Ascending aorta (tissue), 2 donors: ENCODE measurements around the gene EXOC1L. TPM values are rescaled to one million over a fixed set of nuclear protein-coding genes. Genes with fewer than 3 reads are reported as not detected.

Experiments used
- DNase-seq, 2 donors: peaks; one replicate each; pipeline ENCODE4 v3.0.0-alpha.2; 2019; ENCODE audit warnings: low spot score in 2 of 2
- H3K27ac ChIP-seq, 2 donors: fragments of 200-600 bp; sonication (generic); one replicate each; pipeline ENCODE4 v1.5.1; 2016 to 2017; ENCODE audit warnings: mild to moderate bottlenecking in 1 of 2
- H3K27me3 ChIP-seq: fragments of 200-600 bp; sonication (generic); one replicate; pipeline ENCODE4 v1.5.1; 2017
- H3K36me3 ChIP-seq, 2 donors: fragments of 200-600 bp; sonication (generic); one replicate each; pipeline ENCODE4 v1.5.1; 2016
- H3K4me1 ChIP-seq, 2 donors: fragments of 200-600 bp; sonication (generic); one replicate each; pipeline ENCODE4 v1.5.1; 2016 to 2017; ENCODE audit warnings: mild to moderate bottlenecking in 1 of 2
- H3K4me3 ChIP-seq, 2 donors: fragments of 200-600 bp; sonication (generic); one replicate each; pipeline ENCODE4 v1.5.1; 2016 to 2017; ENCODE audit warnings: mild to moderate bottlenecking in 1 of 2
- H3K9me3 ChIP-seq, 2 donors: fragments of 200-600 bp; sonication (generic); one replicate each; pipeline ENCODE4 v1.5.1; 2016
- CTCF ChIP-seq, 3 experiments: fragments of 200-600 bp in 2 of 3; fragments of 450-650 bp in 1 of 3; sonication (generic) in 2 of 3; IDR thresholded peaks; one replicate each; pipeline ENCODE4 v1.5.1; 2016 to 2019; ENCODE audit warnings: antibody characterized with exemption in 3 of 3, mild to moderate bottlenecking in 1 of 3, moderate library complexity in 1 of 3
- intact Hi-C: fragments of 100-400 bp; cut with DNase I; formaldehyde crosslinking; loops from one replicate; pipeline ENCODE4 v1.15.1; 2023
- total RNA-seq: library from RNA; depleted of rRNA; stranded (reverse); fragments of >200 nt; gene quantifications from one replicate; pipeline ENCODE4 v1.1.0, GENCODE V29; 2016

The EXOC1L gene
- total RNA-seq, 1 donor from 2014 or later: not detected

GRCh38 chr4:55851885-55852284, 32.3 kb downstream of the EXOC1L start:
- no peak for DNase-seq
- no peak overlapping the region for H3K27ac ChIP-seq
- peaks cover 0 to 7% of the 10 kb centered on the region in 2 donors for H3K4me1 ChIP-seq
- intact Hi-C loops: loop anchor here (2.0 to 5.0 kb wide), 3 partner anchors 41 to 680 kb away; partner anchors contain the start of gene SRD5A3
- H3K4me3 ChIP-seq: no peak overlapping the region
- no peaks in the 10 kb centered on the region for H3K27me3 ChIP-seq
- H3K9me3 ChIP-seq: no peaks in the 10 kb centered on the region
- no peaks in the 10 kb centered on the region for H3K36me3 ChIP-seq
- no peak for TF ChIP-seq CTCF (IDR thresholded peaks at IDR 0.05)

- intact Hi-C loops: loop anchor here (1.0 to 5.0 kb wide), 7 partner anchors 13 to 679 kb away; partner anchors contain the start of genes CEP135, CLOCK, SRD5A3 and TMEM165
- H3K4me1 ChIP-seq: peaks cover 0 to 7% of the 10 kb centered on the region in 2 donors
Observed at GRCh38 chr4:55853484-55854046, 34.0 kb downstream of the EXOC1L start, which contains the start of gene EXOC1. Gene EXOC1, plus strand, starts transcription at chr4:55853648. Its CDS starts 4,676 bp downstream, at chr4:55858324.

GRCh38 chr4:55854129-55854528, 34.5 kb downstream of the EXOC1L start:
- intact Hi-C loops: loop anchor here (5.0 kb wide), 2 partner anchors 507 to 678 kb away; partner anchors contain the start of gene SRD5A3
- peak overlapping the region; percentile 90 to 93 for H3K4me3 ChIP-seq
- peak overlapping the region; percentile 87 to 96 for H3K27ac ChIP-seq
- no peak for TF ChIP-seq CTCF (IDR thresholded peaks at IDR 0.05)
- H3K4me1 ChIP-seq: peaks cover 0 to 7% of the 10 kb centered on the region in 2 donors
- H3K27me3 ChIP-seq: no peaks in the 10 kb centered on the region
- no peak for DNase-seq
- H3K9me3 ChIP-seq: no peaks in the 10 kb centered on the region
- H3K36me3 ChIP-seq: no peaks in the 10 kb centered on the region

More at GRCh38 chr4:55853484-55854046, 34.0 kb downstream of the EXOC1L start, which contains the start of gene EXOC1:
- DNase-seq: peak; percentile 95 to 99
- peak within 1 kb of the TSS; percentile 87 to 96 for H3K27ac ChIP-seq
- H3K36me3 ChIP-seq: no peaks in the 10 kb centered on the region
- peak within 1 kb of the TSS; percentile 90 to 93 for H3K4me3 ChIP-seq
- no peak for TF ChIP-seq CTCF (IDR thresholded peaks at IDR 0.05)
- H3K9me3 ChIP-seq: no peaks in the 10 kb centered on the region
- H3K27me3 ChIP-seq: no peaks in the 10 kb centered on the region

GRCh38 chr4:55857586-55857985, 38.0 kb downstream of the EXOC1L start:
- TF ChIP-seq CTCF (IDR thresholded peaks at IDR 0.05): no peak
- Histone ChIP-seq H3K4me1 (peaks cover 0 to 7% of the 10 kb centered on the region in 2 donors), H3K4me3 (no peak overlapping the region), H3K27me3 (no peaks in the 10 kb centered on the region), H3K9me3 (no peaks in the 10 kb centered on the region), H3K27ac (no peak overlapping the region), H3K36me3 (peaks cover 7 to 22% of the 10 kb centered on the region in 2 donors)
- intact Hi-C loops: no loop called here
- no peak for DNase-seq

- TF ChIP-seq CTCF (IDR thresholded peaks at IDR 0.05): no peak
- intact Hi-C loops: no loop called here
- no peak for DNase-seq
- H3K27me3 ChIP-seq: no peaks in the 10 kb centered on the region
- H3K36me3 ChIP-seq: peaks cover 7 to 28% of the 10 kb centered on the region in 2 donors
- H3K4me1 ChIP-seq: peaks cover 0 to 7% of the 10 kb centered on the region in 2 donors
- H3K4me3 ChIP-seq: no peak overlapping the region
- no peak overlapping the region for H3K27ac ChIP-seq
- H3K9me3 ChIP-seq: no peaks in the 10 kb centered on the region
Observed at GRCh38 chr4:55859711-55860110, 40.1 kb downstream of the EXOC1L start.
